ENCODE data around the gene ITFG1.

The ITFG1 gene

DNA sequence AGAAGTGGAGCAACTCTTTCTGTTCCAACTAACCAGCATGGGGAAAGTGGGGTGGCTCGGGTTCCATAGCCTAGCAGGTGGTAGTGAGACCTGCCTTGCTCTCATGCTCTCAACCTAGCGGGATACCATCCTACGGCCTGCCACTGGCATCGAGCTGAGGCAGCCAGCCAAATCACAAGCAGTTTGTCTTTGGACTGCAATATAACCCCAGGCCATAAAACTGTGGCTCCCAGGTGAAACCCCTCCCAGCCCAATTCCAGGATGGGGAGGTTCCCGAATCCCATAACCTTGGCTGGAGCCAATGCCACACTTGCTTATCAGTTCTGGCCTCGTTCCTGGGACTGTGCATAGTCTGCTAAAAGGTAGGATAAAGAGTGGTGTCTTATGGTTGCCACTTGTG is 161.3 kb downstream of the ITFG1 start:
- H3K9me3 Mint-ChIP-seq = peaks cover 9% of the 10 kb centered on the region
- H3K4me1 Mint-ChIP-seq = no peaks in the 10 kb centered on the region
- H3K36me3 Mint-ChIP-seq = peaks cover 77% of the 10 kb centered on the region
- H3K27ac Mint-ChIP-seq = no peak overlapping the region
- ATAC-seq = no peak
- H3K4me3 Mint-ChIP-seq = no peak overlapping the region
- no peaks in the 10 kb centered on the region for H3K27me3 Mint-ChIP-seq

DNA sequence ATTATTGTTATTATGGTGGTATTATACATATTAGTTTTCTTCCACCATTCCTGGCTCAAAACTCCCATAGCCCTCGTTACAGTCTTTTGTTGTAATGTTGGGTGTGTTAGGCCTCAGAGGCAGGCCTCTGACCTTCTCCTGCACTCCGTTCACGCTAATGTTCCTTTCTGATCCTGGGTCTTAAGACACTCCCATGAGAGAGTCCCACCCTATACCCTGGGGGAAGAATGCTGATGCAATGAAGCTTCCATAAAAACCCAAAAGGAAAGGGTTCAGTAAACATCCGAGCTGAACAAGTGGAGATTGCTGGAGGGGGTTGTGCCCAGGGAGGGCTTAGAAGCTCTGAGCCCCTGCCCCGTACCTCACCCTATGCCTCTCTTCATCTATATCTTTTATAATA is 175.9 kb downstream of the ITFG1 start:
- no peaks in the 10 kb centered on the region for H3K4me1 Mint-ChIP-seq
- no peak overlapping the region for H3K4me3 Mint-ChIP-seq
- H3K36me3 Mint-ChIP-seq = peaks cover 47% of the 10 kb centered on the region
- no peaks in the 10 kb centered on the region for H3K9me3 Mint-ChIP-seq
- H3K27me3 Mint-ChIP-seq = no peaks in the 10 kb centered on the region
- H3K27ac Mint-ChIP-seq = no peak overlapping the region
- no peak for ATAC-seq

DNA sequence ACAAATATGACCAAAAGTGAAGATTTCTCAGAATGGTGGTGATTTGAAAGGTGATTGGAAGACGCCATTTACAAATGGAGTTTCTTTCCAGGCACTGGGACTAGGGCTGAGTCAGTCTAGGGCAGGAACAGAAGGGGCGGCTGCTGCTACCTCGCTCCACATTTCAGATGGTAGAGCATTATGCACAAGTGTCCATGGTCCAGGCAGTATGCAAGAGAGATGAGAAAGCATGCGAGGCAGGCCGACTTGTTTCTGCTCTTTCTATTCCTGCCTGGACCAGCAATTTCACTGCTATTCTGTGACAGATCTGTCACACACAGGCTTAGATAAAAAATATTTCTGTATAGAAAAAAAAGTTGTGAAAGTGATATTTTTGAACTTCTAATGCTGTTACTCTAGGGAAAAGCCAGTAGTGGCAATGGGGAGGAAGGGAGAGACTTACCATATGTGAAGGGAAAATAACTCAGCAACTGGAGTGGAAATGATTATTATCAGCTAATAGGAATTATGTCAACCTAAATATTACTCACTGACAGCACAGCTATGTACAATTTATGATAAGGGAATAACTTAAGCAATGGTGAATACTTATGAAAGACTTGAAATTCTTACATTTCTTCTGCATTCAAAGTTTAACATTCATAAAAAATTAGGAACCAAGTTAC is 182.4 kb downstream of the ITFG1 start:
- H3K4me3 Mint-ChIP-seq = no peak overlapping the region
- H3K27ac Mint-ChIP-seq = no peak overlapping the region
- H3K36me3 Mint-ChIP-seq = peaks cover 15% of the 10 kb centered on the region

DNA sequence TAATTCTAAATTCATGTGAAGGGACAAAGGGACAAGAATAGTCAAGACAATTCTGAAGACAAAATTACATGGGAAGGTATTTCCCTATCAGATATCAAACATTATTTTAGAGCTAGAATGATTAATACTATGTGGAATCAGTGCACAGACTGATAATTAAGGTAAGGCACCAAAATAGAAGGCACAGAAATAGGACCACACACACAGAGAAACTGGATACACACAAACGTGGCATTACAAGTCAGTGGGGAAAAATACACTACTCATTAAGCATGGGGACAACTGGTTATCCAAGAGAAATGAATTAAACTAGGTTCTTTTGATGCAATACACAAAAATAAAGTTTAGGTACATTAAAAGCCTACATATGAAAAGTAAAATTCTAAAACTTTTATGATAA is 184.3 kb downstream of the ITFG1 start:
- Mint-ChIP-seq H3K36me3 (peaks cover 25% of the 10 kb centered on the region), H3K4me3 (no peak overlapping the region), H3K27me3 (no peaks in the 10 kb centered on the region), H3K27ac (no peak overlapping the region), H3K9me3 (peaks cover 3% of the 10 kb centered on the region), H3K4me1 (no peaks in the 10 kb centered on the region)
- ATAC-seq = no peak

More for the DNA sequence above, 182.4 kb downstream of the ITFG1 start:
- ATAC-seq = no peak
- Mint-ChIP-seq H3K27me3 (no peaks in the 10 kb centered on the region), H3K4me1 (no peaks in the 10 kb centered on the region), H3K9me3 (no peaks in the 10 kb centered on the region)

DNA sequence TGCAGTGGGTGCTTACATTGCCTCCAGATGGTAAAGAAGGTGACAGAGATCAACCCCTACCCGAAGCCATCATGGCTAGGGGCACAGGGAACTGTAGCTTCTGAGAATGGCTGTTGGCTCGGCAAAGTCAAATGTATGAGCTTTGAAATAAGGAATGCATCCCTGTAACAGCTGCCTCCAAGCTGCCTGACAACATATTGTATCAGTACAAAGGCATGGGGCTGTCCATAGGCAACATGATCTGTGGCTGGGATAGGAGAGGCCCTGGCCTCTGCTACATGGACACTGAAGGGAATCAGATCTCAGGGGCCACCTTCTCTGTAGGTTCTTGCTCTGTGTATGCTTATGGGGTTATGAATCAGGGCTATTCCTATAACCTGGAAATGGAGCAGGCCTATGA is 197.9 kb downstream of the ITFG1 start:
- no peak overlapping the region for H3K27ac Mint-ChIP-seq
- no peak for ATAC-seq
- H3K27me3 Mint-ChIP-seq = no peaks in the 10 kb centered on the region
- no peak overlapping the region for H3K4me3 Mint-ChIP-seq
- no peaks in the 10 kb centered on the region for H3K4me1 Mint-ChIP-seq
- H3K36me3 Mint-ChIP-seq = peaks cover 31% of the 10 kb centered on the region
- H3K9me3 Mint-ChIP-seq = no peaks in the 10 kb centered on the region

DNA sequence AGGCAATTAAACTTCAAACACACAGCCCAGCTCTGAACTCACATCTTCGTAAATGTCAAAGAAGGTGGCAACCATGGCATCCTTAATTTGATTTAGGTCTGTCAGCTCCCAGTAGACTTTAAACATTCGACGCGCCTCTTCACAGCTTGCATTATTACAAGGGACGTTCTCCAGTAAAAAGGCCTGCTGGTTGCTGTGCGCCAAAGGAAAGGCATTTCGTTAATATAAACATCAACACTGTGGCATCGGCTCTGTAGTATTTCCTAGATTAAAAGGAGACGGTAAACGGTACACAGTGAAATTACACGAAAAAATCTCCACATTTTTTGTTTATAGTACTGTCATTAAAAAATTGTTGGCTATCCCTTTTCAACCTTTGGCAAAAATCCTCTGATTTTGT is 200.4 kb downstream of the ITFG1 start:
- Mint-ChIP-seq H3K36me3 (peaks cover 38% of the 10 kb centered on the region), H3K27me3 (no peaks in the 10 kb centered on the region), H3K27ac (no peak overlapping the region), H3K4me1 (no peaks in the 10 kb centered on the region), H3K4me3 (no peak overlapping the region), H3K9me3 (no peaks in the 10 kb centered on the region)
- ATAC-seq = no peak

DNA sequence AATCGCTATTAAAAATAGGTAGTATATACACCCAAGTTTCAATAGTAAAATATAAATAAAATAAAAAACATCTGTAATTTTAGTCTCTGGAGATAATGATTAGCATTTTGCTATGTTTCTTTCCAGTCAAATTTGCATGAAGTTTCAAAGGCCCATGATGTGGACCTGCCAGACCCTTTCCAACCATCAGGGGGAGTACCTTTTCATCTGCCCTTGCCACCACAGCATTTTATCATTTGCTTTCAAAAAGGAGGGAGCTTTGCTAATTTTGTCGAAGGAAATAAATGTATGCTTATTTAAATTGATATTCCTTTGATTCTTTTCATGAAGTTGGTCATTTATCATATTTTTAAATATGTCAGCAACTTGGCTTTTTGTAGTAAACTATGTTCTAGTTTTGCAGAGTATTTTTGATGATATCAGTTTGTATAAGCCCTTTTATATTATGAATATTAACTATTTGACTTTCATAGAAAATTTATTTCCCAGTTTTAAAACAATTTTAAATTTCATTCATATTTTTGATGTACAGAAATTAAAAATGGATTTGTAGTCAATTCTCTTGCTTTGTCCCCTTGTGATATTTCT is 201.9 kb downstream of the ITFG1 start:
- no peak overlapping the region for H3K27ac Mint-ChIP-seq
- no peaks in the 10 kb centered on the region for H3K9me3 Mint-ChIP-seq
- peaks cover 46% of the 10 kb centered on the region for H3K36me3 Mint-ChIP-seq
- no peak overlapping the region for H3K4me3 Mint-ChIP-seq
- H3K4me1 Mint-ChIP-seq = no peaks in the 10 kb centered on the region
- no peaks in the 10 kb centered on the region for H3K27me3 Mint-ChIP-seq
- no peak for ATAC-seq

DNA sequence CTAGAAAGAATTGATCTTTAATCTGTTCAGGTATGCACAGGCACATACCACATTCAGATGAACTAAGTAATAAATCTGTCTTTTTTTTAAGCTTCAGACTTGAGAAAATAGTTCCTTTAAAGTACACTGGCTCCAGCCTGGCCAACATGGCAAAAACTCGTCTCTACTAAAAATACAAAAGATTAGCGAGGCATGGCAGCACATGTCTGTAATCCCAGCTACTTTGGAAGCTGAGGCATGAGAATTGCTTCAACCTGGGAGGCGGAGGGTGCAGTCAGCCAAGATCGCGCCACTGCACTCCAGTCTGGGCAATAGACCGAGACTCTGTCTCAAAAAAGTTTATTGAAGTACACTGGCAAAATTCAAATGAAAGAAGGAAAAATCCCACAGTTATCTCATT is 206.1 kb downstream of the ITFG1 start:
- no peaks in the 10 kb centered on the region for H3K27me3 Mint-ChIP-seq
- H3K9me3 Mint-ChIP-seq = no peaks in the 10 kb centered on the region
- H3K36me3 Mint-ChIP-seq = peaks cover 46% of the 10 kb centered on the region
- H3K27ac Mint-ChIP-seq = no peak overlapping the region
- no peak for ATAC-seq
- no peak overlapping the region for H3K4me3 Mint-ChIP-seq
- H3K4me1 Mint-ChIP-seq = no peaks in the 10 kb centered on the region

DNA sequence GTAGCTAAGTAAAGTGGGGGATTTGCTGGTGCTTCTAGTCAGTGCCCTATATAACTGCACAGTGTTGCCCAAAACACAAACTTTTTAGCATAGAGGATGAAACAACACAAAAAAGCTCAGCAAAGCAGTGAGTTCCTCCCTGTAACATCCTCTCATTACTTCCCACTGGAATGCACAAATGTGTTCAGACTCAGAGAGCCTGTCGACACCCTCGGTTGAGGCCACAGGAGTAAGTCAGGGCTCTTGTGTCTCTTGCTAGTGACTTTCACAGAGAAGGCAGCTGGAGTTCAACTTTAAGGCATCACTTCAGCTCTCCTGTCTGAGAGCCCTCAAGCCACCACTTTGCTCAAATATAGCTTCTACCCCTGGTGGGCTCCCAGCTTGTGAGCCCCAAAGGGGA is 209.9 kb downstream of the ITFG1 start:
- Mint-ChIP-seq H3K27ac (no peak overlapping the region), H3K4me1 (no peaks in the 10 kb centered on the region)
- no peak for ATAC-seq

DNA sequence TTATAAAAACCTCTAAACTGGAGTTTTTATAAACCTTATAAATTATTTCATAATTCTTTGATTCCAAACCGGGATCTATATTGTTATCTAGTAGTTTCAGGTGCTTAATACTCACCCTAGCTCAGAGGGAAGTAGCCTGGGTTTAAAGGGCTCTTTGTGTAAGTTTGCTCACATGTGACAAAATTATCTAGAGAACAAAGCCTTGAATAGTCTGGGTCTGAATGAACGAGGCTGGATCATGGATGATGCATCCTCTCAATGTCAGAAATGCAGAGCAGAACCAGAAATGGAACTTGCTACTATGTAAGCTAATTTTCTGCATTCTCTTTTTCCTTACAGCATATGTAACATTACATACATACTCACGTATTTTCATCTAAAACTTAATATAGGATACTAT is 213.2 kb downstream of the ITFG1 start:
- Mint-ChIP-seq H3K9me3 (no peaks in the 10 kb centered on the region), H3K27ac (no peak overlapping the region), H3K36me3 (peaks cover 36% of the 10 kb centered on the region), H3K4me3 (no peak overlapping the region), H3K4me1 (no peaks in the 10 kb centered on the region), H3K27me3 (no peaks in the 10 kb centered on the region)
- no peak for ATAC-seq

More for the DNA sequence above, 209.9 kb downstream of the ITFG1 start:
- H3K27me3 Mint-ChIP-seq = no peaks in the 10 kb centered on the region
- H3K4me3 Mint-ChIP-seq = no peak overlapping the region
- H3K36me3 Mint-ChIP-seq = peaks cover 33% of the 10 kb centered on the region
- H3K9me3 Mint-ChIP-seq = no peaks in the 10 kb centered on the region

DNA sequence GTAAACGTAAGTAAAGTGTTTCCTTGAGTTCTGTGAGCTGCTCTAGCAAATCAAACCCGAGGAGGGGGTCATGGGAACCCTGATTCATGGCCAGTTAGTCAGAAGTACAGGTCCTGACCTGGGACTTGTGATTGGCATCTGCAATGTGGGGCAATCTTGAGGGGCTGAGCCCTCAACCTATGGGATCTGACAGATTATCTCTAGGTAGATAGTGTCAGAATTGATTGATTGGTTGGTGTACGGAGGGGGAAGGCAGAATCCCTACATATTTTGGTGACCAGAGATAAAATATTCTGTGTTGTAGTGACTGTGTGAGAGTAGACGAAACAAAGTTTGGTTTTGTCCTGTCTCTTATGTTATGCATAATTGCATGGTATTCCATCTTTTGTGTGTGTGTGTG is 216.7 kb downstream of the ITFG1 start:
- H3K4me3 Mint-ChIP-seq = no peak overlapping the region
- H3K27me3 Mint-ChIP-seq = no peaks in the 10 kb centered on the region
- H3K9me3 Mint-ChIP-seq = no peaks in the 10 kb centered on the region
- no peak for ATAC-seq
- peaks cover 50% of the 10 kb centered on the region for H3K36me3 Mint-ChIP-seq
- H3K27ac Mint-ChIP-seq = no peak overlapping the region
- H3K4me1 Mint-ChIP-seq = no peaks in the 10 kb centered on the region

DNA sequence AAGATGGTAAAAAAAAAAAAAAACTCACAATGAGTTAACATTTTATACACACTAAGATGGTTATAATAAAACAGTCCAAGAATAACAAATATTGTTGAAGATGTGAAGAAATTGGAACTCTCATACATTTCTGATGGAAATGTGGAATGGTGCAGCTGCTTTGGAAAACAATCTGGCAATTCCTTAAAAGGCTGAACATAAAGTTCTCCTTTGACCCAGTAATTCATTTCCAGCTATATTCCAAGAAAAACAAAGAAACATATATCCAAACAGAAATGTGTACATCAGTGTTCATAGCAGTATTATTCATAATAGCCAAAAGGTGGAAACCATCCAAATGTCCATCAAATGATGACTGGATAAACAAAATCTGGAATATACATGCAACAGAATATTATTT is 219.8 kb downstream of the ITFG1 start:
- Mint-ChIP-seq H3K9me3 (no peaks in the 10 kb centered on the region), H3K4me3 (no peak overlapping the region), H3K27ac (no peak overlapping the region), H3K36me3 (peaks cover 58% of the 10 kb centered on the region), H3K4me1 (no peaks in the 10 kb centered on the region), H3K27me3 (no peaks in the 10 kb centered on the region)
- no peak for ATAC-seq

DNA sequence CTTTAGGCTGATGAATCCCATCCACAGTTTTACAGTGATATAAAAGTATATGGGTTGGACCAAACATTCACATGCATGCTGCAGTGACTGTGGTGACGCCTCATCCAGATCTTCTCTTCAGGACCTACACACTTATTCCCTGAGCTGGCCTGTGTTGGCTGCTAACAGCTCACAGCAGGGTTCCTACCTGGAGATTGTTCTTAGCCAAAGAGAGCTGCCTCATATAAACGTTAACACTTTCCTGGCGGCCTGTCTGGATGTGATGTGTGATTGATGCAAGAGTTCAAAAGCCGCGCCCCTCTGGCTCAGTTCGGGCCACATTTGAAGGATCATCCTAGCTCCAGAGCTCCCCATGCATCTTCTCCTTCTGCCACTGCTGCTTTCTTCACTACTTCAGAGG is 224.1 kb downstream of the ITFG1 start:
- Mint-ChIP-seq H3K4me3 (no peak overlapping the region), H3K4me1 (no peaks in the 10 kb centered on the region), H3K27me3 (no peaks in the 10 kb centered on the region), H3K9me3 (no peaks in the 10 kb centered on the region), H3K36me3 (peaks cover 77% of the 10 kb centered on the region), H3K27ac (no peak overlapping the region)
- ATAC-seq = no peak

DNA sequence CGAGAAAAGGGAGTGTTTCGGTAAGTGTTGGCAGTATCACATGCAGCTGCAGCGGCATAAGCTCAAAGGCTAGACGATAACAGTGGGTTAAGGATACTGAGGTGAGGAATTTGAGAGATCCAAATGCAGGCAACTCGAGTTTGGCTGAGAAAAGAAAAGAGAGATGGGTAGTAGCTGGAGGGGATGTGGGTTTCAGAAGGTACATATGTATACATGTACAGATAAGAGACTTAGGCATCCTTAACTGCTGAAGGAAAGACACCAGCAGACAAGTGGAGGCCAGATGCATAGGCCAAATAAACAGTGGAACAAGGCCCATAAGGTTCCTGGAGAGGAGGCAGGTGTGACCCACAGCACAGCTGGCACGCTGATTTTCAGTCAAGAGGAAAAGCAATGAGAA is 230.6 kb downstream of the ITFG1 start:
- H3K4me3 Mint-ChIP-seq = no peak overlapping the region
- no peaks in the 10 kb centered on the region for H3K27me3 Mint-ChIP-seq
- H3K4me1 Mint-ChIP-seq = no peaks in the 10 kb centered on the region
- ATAC-seq = no peak
- H3K36me3 Mint-ChIP-seq = peaks cover 66% of the 10 kb centered on the region
- H3K27ac Mint-ChIP-seq = no peak overlapping the region
- H3K9me3 Mint-ChIP-seq = no peaks in the 10 kb centered on the region

DNA sequence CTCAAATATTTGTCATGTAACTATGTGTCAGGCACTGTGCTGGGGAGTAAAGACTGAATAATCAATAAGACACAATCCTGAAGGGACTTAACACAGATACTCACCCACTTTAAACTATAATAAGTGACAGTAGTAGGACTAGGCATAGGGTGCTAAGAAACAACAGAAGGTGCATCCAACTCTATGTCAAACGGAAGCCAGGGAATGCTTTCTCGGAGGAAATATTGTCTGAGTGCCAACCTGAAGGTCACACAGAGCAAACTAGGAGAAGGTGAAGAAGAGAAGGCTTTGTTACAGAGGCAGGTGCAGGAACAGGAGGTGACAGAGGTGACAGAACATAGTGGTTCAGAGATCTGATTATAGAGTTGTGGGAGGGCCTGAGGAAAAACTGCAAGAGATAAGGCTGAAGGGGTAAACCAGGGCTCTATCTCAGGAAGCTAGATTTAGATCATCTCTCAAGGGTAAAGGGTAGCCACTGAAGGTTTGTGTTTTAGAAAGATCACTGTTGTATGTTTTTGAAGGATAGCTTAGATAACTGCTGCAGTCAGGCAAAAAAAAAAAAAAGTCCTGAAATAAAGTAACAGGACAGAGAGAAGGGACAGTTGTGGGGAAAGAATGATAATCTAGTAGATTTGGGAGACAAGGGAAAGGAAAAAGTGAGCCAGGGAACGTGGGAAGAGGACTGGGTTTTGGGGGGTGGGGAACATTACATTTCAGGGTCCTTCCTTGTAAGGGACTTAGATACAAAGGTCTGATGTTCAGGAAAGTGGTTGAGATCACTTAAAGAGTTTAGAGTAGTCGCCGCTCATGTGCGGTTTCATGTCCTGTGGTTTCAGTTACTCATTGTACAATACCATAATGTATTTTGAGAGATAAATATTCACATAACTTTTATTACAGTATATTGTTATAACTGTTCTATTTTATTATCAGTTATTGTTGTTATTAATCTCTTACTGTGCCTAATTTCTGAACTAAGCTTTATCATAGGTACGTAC is 231.5 kb downstream of the ITFG1 start:
- peaks cover under 1% of the 10 kb centered on the region for H3K9me3 Mint-ChIP-seq
- peaks cover 66% of the 10 kb centered on the region for H3K36me3 Mint-ChIP-seq
- no peak for ATAC-seq
- H3K27me3 Mint-ChIP-seq = no peaks in the 10 kb centered on the region
- no peak overlapping the region for H3K27ac Mint-ChIP-seq
- no peak overlapping the region for H3K4me3 Mint-ChIP-seq
- no peaks in the 10 kb centered on the region for H3K4me1 Mint-ChIP-seq
